Esophagus squamous epithelium (tissue), 5 donors: ENCODE data around the gene RAB40B. TPM values are rescaled to one million over a fixed set of nuclear protein-coding genes. Genes with fewer than 3 reads are reported as not detected.

Experiments
- DNase-seq: peaks from one replicate; lab custom pipeline; 2025; lab: John Stamatoyannopoulos, UW
- H3K27ac ChIP-seq, 4 donors: fragments of 200-600 bp; sonication (generic); one replicate each; pipeline ENCODE4 v1.5.1; 2016 to 2019; ENCODE audit warnings: mild to moderate bottlenecking in 1 of 4
- H3K27me3 ChIP-seq, 4 donors: fragments of 200-600 bp; sonication (generic); 1 replicate in 3 of 4; 2 replicates in 1 of 4; pipeline versions ENCODE4 v1.5.1 to v1.6.0; 2017 to 2021; ENCODE audit warnings: antibody characterized with exemption in 1 of 4
- H3K36me3 ChIP-seq, 3 donors: fragments of 200-600 bp; sonication (generic); one replicate each; pipeline ENCODE4 v1.5.1; 2016 to 2019
- H3K4me1 ChIP-seq, 3 donors: fragments of 200-600 bp; sonication (generic); one replicate each; pipeline ENCODE4 v1.5.1; 2017 to 2019
- H3K4me3 ChIP-seq, 4 donors: fragments of 200-600 bp; sonication (generic); 1 replicate in 3 of 4; 2 replicates in 1 of 4; pipeline ENCODE4 v1.5.1; 2016 to 2019; ENCODE audit warnings: mild to moderate bottlenecking in 2 of 4, moderate library complexity in 1 of 4
- H3K9me3 ChIP-seq, 3 donors: fragments of 200-600 bp; sonication (generic); one replicate each; pipeline ENCODE4 v1.5.1; 2016 to 2019
- POLR2A ChIP-seq, 4 donors: fragments of 450-650 bp; IDR thresholded peaks; one replicate each; pipeline ENCODE4 v1.6.1; 2017; ENCODE audit warnings: antibody characterized with exemption in 4 of 4, mild to moderate bottlenecking in 4 of 4, moderate library complexity in 3 of 4
- WGBS, 2 donors: methylation state at CpG; one replicate each; pipeline ENCODE4 v1.1.5; 2018; 5-methylcytosine and 5-hydroxymethylcytosine counted together
- intact Hi-C: fragments of 100-400 bp; cut with DNase I; formaldehyde crosslinking; loops from one replicate; pipeline ENCODE4 v1.15.0; 2022
- total RNA-seq, 4 donors: library from RNA; depleted of rRNA; stranded (reverse); fragments of >200 nt; gene quantifications; one replicate each; pipeline ENCODE4 v1.1.0, GENCODE V29; 2016
- TF ChIP-seq, protein P1 (sequence below), 6 experiments: fragments of 450-650 bp in 4 of 6; fragments of 200-600 bp in 2 of 6; sonication (generic) in 2 of 6; IDR thresholded peaks; one replicate each; pipeline ENCODE4 v1.5.1; 2016 to 2019; ENCODE audit warnings: antibody characterized with exemption in 6 of 6, mild to moderate bottlenecking in 4 of 6, moderate library complexity in 4 of 6
- donor health status: DM: yes; HTN: yes; CAD: no.

The RAB40B gene
- total RNA-seq, 4 donors from 2014 or later = 3.4 to 20.8 (median 9.8) TPM

DNA sequence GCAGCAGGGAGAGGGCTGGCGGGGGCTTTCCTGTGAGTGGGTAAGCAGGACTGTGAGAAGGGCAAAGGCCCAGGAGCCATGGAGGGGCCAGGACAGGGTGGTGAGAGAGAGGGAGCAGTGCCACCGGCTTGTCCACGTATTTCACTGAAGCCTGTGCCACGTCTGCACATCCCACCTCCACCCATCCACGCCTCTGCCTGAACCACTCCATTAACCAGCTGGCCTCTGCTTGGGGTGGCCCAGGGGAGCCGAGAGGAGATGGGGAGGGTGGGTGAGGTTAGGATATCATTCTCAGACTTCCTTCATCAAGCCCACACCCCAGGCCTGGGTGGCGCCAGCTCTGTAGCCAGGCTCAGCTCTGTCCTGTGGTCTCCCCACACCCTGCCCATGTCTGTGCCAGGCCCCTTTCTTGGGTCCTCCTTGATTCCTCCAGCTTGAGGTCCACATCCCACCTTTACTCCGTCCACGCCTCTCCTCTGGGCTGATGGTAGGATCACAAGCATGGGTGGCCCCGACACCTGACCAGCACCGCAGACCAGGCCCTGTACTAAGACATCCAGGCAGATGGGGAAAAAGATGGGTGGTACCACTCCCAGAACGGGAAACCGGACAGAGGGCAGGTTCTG is 33.7 kb upstream of the RAB40B start:
- Histone ChIP-seq H3K27ac (no peak overlapping the region), H3K9me3 (peaks cover 0 to 16% (median 6%) of the 10 kb centered on the region in 3 donors), H3K36me3 (peaks cover 0 to 59% (median 0%) of the 10 kb centered on the region in 3 donors), H3K4me3 (no peak overlapping the region), H3K27me3 (no peaks in the 10 kb centered on the region), H3K4me1 (peaks cover 10 to 24% (median 15%) of the 10 kb centered on the region in 3 donors)
- TF ChIP-seq, protein P1, sequence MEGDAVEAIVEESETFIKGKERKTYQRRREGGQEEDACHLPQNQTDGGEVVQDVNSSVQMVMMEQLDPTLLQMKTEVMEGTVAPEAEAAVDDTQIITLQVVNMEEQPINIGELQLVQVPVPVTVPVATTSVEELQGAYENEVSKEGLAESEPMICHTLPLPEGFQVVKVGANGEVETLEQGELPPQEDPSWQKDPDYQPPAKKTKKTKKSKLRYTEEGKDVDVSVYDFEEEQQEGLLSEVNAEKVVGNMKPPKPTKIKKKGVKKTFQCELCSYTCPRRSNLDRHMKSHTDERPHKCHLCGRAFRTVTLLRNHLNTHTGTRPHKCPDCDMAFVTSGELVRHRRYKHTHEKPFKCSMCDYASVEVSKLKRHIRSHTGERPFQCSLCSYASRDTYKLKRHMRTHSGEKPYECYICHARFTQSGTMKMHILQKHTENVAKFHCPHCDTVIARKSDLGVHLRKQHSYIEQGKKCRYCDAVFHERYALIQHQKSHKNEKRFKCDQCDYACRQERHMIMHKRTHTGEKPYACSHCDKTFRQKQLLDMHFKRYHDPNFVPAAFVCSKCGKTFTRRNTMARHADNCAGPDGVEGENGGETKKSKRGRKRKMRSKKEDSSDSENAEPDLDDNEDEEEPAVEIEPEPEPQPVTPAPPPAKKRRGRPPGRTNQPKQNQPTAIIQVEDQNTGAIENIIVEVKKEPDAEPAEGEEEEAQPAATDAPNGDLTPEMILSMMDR (IDR thresholded peaks at IDR 0.05) = no peak
- no peak for TF ChIP-seq POLR2A (IDR thresholded peaks at IDR 0.05)
- 89 to 94% methylated on average over 10 to 11 of the region's 13 CpGs for WGBS, 2 donors
- intact Hi-C loops = no loop called here
- DNase-seq = no peak

DNA sequence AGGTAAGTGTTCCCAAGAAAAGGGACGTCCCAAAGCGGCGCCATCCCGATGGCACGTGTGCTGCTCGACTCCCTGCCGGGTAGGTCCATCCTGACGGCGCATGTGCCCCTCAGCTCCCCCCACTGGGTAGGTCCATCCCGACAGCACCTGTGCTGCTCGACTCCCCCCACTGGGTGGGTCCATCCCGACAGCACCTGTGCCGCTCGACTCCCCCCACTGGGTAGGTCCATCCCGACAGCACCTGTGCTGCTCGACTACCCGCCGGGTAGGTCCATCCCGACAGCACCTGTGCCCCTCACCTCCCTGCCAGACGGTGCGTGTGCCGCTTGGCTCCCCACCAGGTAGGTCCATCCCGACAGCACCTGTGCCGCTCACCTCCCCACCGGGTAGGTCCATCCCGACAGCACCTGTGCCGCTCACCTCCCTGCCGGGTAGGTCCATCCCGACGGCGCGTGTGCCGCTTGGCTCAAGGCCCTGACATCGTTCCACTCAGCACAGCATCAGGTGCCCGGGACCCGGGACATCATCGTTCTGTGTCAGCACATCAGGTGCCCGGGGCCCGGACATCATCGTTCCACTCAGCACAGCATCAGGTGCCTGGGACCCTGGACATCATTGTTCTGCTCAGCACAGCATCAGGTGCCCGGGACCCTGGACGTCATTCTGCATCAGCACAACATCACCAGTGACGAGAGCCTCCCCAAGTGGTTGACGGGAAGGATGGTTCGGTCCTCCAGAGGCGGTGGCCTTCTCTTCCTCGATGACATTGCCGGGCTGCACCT is 31.2 kb upstream of the RAB40B start:
- H3K9me3 ChIP-seq = peaks cover 0 to 16% (median 6%) of the 10 kb centered on the region in 3 donors
- H3K27me3 ChIP-seq = no peaks in the 10 kb centered on the region
- H3K4me3 ChIP-seq = no peak overlapping the region
- WGBS, 2 donors = 86 to 98% methylated on average over 30 to 39 of the region's 48 CpGs
- peaks cover 0 to 84% (median 6%) of the 10 kb centered on the region in 3 donors for H3K36me3 ChIP-seq
- no peak overlapping the region for H3K27ac ChIP-seq
- peaks cover 0 to 4% (median 0%) of the 10 kb centered on the region in 3 donors for H3K4me1 ChIP-seq
- no peak for DNase-seq
- TF ChIP-seq POLR2A (IDR thresholded peaks at IDR 0.05) = no peak
- TF ChIP-seq, protein P1 (IDR thresholded peaks at IDR 0.05) = no peak
- intact Hi-C loops = no loop called here

DNA sequence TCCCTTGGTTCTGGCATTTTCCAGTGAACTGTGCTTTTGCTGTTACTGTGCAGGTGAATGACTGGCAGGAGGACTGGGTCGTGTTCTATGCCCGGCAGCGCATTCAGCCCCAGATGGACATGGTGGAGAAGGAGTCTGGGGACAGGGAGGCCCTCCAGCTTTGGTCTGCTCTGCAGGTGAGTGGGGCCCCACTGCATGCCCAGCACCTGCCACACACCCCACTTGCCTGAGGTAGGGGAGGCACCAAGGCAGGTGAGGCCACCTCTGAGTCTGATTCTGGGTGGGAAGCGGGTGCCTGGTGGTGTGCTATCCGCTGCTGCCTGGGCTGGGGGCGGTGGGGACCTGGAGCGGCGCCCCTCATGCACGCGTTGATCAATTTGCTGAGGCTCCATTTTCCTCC is 27.9 kb upstream of the RAB40B start:
- no peak overlapping the region for H3K27ac ChIP-seq
- no peak for DNase-seq
- H3K36me3 ChIP-seq = peaks cover 6 to 92% (median 6%) of the 10 kb centered on the region in 3 donors
- no CpG with 5 or more reads among the region's 10 CpGs for WGBS, 2 donors
- no peak for TF ChIP-seq POLR2A (IDR thresholded peaks at IDR 0.05)
- TF ChIP-seq, protein P1 (IDR thresholded peaks at IDR 0.05) = no peak
- H3K4me3 ChIP-seq = no peak overlapping the region
- intact Hi-C loops = no loop called here
- no peaks in the 10 kb centered on the region for H3K9me3 ChIP-seq
- H3K27me3 ChIP-seq = no peaks in the 10 kb centered on the region
- no peaks in the 10 kb centered on the region for H3K4me1 ChIP-seq

DNA sequence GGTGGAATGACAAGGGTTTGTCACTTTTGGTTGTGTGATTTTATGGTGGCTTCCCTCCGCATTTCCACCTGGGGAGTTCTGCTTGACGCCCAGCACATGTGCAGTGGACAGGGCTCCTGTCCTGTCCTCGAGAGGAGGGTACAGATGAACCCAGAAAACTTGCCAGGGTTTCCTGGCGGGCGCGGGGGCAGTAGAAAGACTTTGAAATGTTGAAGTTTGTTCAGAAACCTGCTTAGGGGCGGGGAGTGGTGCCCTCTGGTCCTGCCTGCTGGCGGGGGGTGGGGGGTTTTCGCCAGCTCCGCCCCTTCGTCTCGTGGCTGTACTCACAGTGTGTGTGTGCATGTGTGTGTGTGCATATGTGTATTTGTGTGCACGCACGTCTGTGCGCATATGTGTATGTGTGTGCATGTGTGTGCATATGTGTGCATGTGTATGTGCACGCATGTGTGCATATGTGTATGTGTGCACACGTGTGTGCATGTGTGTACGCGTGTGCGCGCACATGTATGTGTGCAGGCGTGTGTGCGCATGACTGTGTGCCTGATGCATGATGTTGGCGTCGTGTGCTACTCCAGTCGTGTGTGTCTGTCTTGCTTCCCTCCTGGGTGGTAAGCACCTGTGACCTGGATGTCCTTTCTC is 24.8 kb upstream of the RAB40B start:
- intact Hi-C loops = no loop called here
- DNase-seq = no peak
- Histone ChIP-seq H3K27me3 (no peaks in the 10 kb centered on the region), H3K27ac (no peak overlapping the region), H3K36me3 (peaks cover 12 to 100% (median 13%) of the 10 kb centered on the region in 3 donors), H3K4me1 (peaks cover 0 to 3% (median 2%) of the 10 kb centered on the region in 3 donors), H3K4me3 (no peak overlapping the region), H3K9me3 (no peaks in the 10 kb centered on the region)
- WGBS, 2 donors = 87 to 90% methylated on average over 20 to 26 of the region's 26 CpGs
- TF ChIP-seq, protein P1 (IDR thresholded peaks at IDR 0.05) = no peak
- TF ChIP-seq POLR2A (IDR thresholded peaks at IDR 0.05) = no peak
